Measurements from ENCODE around the gene NAALADL2. TPM values are rescaled to one million over a fixed set of nuclear protein-coding genes. Genes with fewer than 3 reads are reported as not detected.

NAALADL2 gene
- total and polyA plus RNA-seq, 2 of the 4 experiments (the other 2 are of a cell fraction) = 3.8 to 19.2 TPM

- no peak overlapping the region for H2AK9ac ChIP-seq (replicated peaks; ENCODE audit: low read depth, low read length, poor library complexity)
- H2AK5ac ChIP-seq (ENCODE audit: low read depth, low read length) = no peak overlapping the region
- H3K4me1 ChIP-seq (ENCODE audit: control insufficient read depth, insufficient read depth, low read length) = peaks cover 4% of the 10 kb centered on the region; the same call in 1 of the 2 replicates
- no peak overlapping the region for H4K8ac ChIP-seq (ENCODE audit: low read depth in 2 of 2, low read length in 2 of 2)
- no peak overlapping the region for H3K4me3 ChIP-seq (ENCODE audit: insufficient read depth, low read depth, low read length)
- ATAC-seq (ENCODE audit: low read depth) (no peak), DNase-seq (no peak)
- no peak overlapping the region for H3K27ac ChIP-seq (ENCODE audit: insufficient read depth, low read length)
- H4K91ac ChIP-seq (ENCODE audit: insufficient read depth, low read depth, low read length) = no peak overlapping the region
- in situ Hi-C loops (cut with MboI; ENCODE audit: low sequenced_read_pairs) = no loop called here
- no CpG with 5 or more reads among the region's 2 CpGs for WGBS, 2 experiments (ENCODE audit: extremely low coverage in 2 of 2, insufficient read length in 1 of 2)
- no peaks in the 10 kb centered on the region for H4K20me1 ChIP-seq (ENCODE audit: insufficient read depth, low read length)
- TF ChIP-seq USF2 (IDR thresholded peaks at IDR 0.05; ENCODE audit: low read depth, low read length) (no peak), CHD1 (IDR thresholded peaks at IDR 0.05; ENCODE audit: low read depth, low read length) (no peak), RFX5 (IDR thresholded peaks at IDR 0.05; ENCODE audit: low read depth, low read length) (no peak), MAZ (IDR thresholded peaks at IDR 0.05; ENCODE audit: borderline replicate concordance, low read depth, low read length) (no peak), POLR2A (IDR thresholded peaks at IDR 0.05; ENCODE audit: low read depth, low read length) (no peak), ELK1 (IDR thresholded peaks at IDR 0.05; ENCODE audit: borderline replicate concordance, low read depth, low read length) (no peak), RAD21 (IDR thresholded peaks at IDR 0.05; ENCODE audit: low read length) (no peak), FOS (IDR thresholded peaks at IDR 0.05; ENCODE audit: low read depth, low read length) (no peak), RCOR1 (IDR thresholded peaks at IDR 0.05; ENCODE audit: insufficient replicate concordance, low read length) (no peak), MXI1 (IDR thresholded peaks at IDR 0.05; ENCODE audit: borderline replicate concordance, low read depth, low read length) (no peak), CEBPB (IDR thresholded peaks at IDR 0.05; ENCODE audit: low read depth, low read length) (no peak), BHLHE40 (IDR thresholded peaks at IDR 0.05; ENCODE audit: low read depth, low read length) (no peak), NFE2L2 (IDR thresholded peaks at IDR 0.05; ENCODE audit: low read depth, low read length) (no peak), SMC3 (IDR thresholded peaks at IDR 0.05; ENCODE audit: low read depth, low read length) (no peak), MAFK (IDR thresholded peaks at IDR 0.05; ENCODE audit: low read depth, low read length) (no peak), CTCF (conservative IDR thresholded peaks at IDR 0.05; ENCODE audit: low read depth, low read length) (no peak)
- H3K4me2 ChIP-seq (ENCODE audit: low read depth, low read length) = no peak overlapping the region
- H2BK120ac ChIP-seq (ENCODE audit: low read depth, low read length) = no peak overlapping the region
- H3K23ac ChIP-seq (ENCODE audit: low read depth, low read length) = no peak overlapping the region
- intact Hi-C loops (cut with micrococcal nuclease) = no loop called here
- H4K5ac ChIP-seq (ENCODE audit: low read depth, low read length) = no peak overlapping the region
- dilution Hi-C loops (cut with HindIII; ENCODE audit: low sequenced_read_pairs, unreplicated experiment) = no loop called here
- no peak overlapping the region for H2AFZ ChIP-seq (replicated peaks; ENCODE audit: low read length, poor library complexity)
- ChIA-PET CTCF (interaction anchor here (0.6 kb wide), 1 partner anchor 87 kb away, joined by 3 read pairs; no protein-coding TSS in a partner anchor), POLR2A (ENCODE audit: unreplicated experiment) (no interaction called here)
- H2BK5ac ChIP-seq (ENCODE audit: low read depth, low read length, poor library complexity, severe bottlenecking) = no peak overlapping the region
- H2BK15ac ChIP-seq (ENCODE audit: low read depth, low read length) = no peak overlapping the region
- H3K14ac ChIP-seq (replicated peaks; ENCODE audit: low read depth, low read length) = no peak overlapping the region
- H3K9me1 ChIP-seq (ENCODE audit: insufficient read depth, low read length) = peaks cover 5% of the 10 kb centered on the region; the same call in 1 of the 2 replicates
- H2BK20ac ChIP-seq (ENCODE audit: low read depth, low read length) = no peak overlapping the region
- no TSS peak for BruUV-seq (replicated peaks)
- H3K4ac ChIP-seq (ENCODE audit: low read depth, low read length) = no peak overlapping the region
- H3K27me3 ChIP-seq (ENCODE audit: control insufficient read depth, insufficient read depth, low read length) = no peaks in the 10 kb centered on the region
- no peaks in the 10 kb centered on the region for H3K36me3 ChIP-seq (ENCODE audit: control insufficient read depth, insufficient read depth, low read length)
- H3K79me1 ChIP-seq (ENCODE audit: low read depth in 1 of 2, low read length in 2 of 2) = no peaks in the 10 kb centered on the region
- H3K9me3 ChIP-seq (ENCODE audit: control insufficient read depth, insufficient read depth, low read length) = no peaks in the 10 kb centered on the region
- H3K9ac ChIP-seq (ENCODE audit: low read depth, low read length) = no peak overlapping the region
- no peak overlapping the region for H3K18ac ChIP-seq (ENCODE audit: low read depth, low read length)
- H3K56ac ChIP-seq (ENCODE audit: extremely low read depth, insufficient read depth, low read length) = no peak overlapping the region; the same call in 1 of the 2 replicates
Observed at GRCh38 chr3:175746308-175746707, 887.2 kb downstream of the NAALADL2 start.

All from IMR-90 (cell line).